ENCODE measurements around the gene SH2D1B. TPM values are rescaled to one million over a fixed set of nuclear protein-coding genes. Genes with fewer than 3 reads are reported as not detected.

Gene SH2D1B
- total and polyA plus RNA-seq, 9 of the 15 experiments (the other 6 are each of a cell fraction or from before 2014, with no cell fraction given) = 5.6 to 19.6 (median 9.7) TPM

DNA sequence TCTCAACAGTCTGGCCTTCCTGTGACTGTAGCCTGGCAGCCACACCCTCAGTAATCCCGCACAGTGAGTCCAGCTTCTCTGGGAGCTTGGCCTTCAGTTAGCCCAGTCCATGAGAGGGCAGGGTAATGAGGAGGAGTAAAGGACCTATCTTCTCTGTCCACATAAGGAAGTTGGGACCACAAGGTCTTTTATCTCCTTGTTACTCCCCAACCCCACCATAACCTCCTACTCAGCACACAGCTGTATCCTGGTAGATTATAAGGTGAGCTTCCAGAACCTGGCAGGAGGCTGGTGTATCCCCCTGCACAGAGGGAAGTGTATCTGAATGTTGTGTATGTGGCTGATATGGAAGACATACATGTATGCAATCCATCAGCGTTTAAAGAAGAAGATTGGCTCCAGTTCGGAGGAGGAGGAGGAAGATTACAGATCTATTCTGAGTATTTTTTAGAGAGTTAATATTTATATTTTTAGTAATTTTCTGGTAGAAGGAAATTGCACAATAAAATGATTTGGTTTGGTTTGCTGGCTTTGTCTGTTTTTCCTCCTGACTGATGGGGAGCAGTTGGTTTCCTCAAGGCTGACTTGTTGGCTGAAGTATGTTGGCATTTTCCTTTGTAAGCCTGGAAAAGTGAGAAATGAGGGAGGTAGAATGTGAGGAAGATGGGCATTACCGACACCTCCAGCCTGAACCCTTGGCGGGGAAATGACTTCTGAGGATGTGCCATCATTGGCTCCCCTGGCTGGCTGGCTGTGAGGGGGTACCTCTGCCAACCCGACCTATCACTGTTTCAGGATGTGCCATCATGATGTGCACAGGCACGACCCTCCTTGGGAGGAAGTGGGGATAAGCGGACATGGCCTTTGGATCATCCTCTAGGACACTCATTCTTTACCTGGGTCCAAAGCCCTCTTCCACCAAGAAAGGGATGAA lies 25.4 kb downstream of the SH2D1B start (continued):
- TF ChIP-seq, protein P1, sequence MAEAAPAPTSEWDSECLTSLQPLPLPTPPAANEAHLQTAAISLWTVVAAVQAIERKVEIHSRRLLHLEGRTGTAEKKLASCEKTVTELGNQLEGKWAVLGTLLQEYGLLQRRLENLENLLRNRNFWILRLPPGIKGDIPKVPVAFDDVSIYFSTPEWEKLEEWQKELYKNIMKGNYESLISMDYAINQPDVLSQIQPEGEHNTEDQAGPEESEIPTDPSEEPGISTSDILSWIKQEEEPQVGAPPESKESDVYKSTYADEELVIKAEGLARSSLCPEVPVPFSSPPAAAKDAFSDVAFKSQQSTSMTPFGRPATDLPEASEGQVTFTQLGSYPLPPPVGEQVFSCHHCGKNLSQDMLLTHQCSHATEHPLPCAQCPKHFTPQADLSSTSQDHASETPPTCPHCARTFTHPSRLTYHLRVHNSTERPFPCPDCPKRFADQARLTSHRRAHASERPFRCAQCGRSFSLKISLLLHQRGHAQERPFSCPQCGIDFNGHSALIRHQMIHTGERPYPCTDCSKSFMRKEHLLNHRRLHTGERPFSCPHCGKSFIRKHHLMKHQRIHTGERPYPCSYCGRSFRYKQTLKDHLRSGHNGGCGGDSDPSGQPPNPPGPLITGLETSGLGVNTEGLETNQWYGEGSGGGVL (CRISPR knock-in tag; IDR thresholded peaks at IDR 0.05) = no peak
- TF ChIP-seq, protein P2, sequence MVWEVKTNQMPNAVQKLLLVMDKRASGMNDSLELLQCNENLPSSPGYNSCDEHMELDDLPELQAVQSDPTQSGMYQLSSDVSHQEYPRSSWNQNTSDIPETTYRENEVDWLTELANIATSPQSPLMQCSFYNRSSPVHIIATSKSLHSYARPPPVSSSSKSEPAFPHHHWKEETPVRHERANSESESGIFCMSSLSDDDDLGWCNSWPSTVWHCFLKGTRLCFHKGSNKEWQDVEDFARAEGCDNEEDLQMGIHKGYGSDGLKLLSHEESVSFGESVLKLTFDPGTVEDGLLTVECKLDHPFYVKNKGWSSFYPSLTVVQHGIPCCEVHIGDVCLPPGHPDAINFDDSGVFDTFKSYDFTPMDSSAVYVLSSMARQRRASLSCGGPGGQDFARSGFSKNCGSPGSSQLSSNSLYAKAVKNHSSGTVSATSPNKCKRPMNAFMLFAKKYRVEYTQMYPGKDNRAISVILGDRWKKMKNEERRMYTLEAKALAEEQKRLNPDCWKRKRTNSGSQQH (CRISPR knock-in tag; IDR thresholded peaks at IDR 0.05) = no peak
- TF ChIP-seq SMARCC2 (IDR thresholded peaks at IDR 0.05; ENCODE audit: low read depth) (peak; percentile 87), SMAD3 (CRISPR knock-in tag; conservative IDR thresholded peaks at IDR 0.05) (peak; percentile 52; the same call in 1 of the 2 replicates), ZNF79 (CRISPR knock-in tag; IDR thresholded peaks at IDR 0.05; ENCODE audit: low read depth) (no peak), NR2C1 (IDR thresholded peaks at IDR 0.05) (peak; percentile 40; the same call in 1 of the 2 replicates), NR2C1 (tag; IDR thresholded peaks at IDR 0.05) (no peak), ZEB2 (IDR thresholded peaks at IDR 0.05) (peak; percentile 91), ZNF586 (CRISPR knock-in tag; conservative IDR thresholded peaks at IDR 0.05) (no peak), SMAD1 (IDR thresholded peaks at IDR 0.05; ENCODE audit: low read depth, low read length, partially characterized antibody) (peak; percentile 94), ZNF263 (CRISPR knock-in tag; IDR thresholded peaks at IDR 0.05; ENCODE audit: borderline replicate concordance) (no peak), FUS (optimal IDR thresholded peaks at IDR 0.05; ENCODE audit: low read depth, low read length) (no peak), ASH1L (IDR thresholded peaks at IDR 0.05; ENCODE audit: borderline replicate concordance, low read depth, partially characterized antibody) (no peak), TBL1XR1 (IDR thresholded peaks at IDR 0.05; ENCODE audit: low read length in 2 of 2) (peak; percentile 84 to 95), HDAC6 (IDR thresholded peaks at IDR 0.05; ENCODE audit: low read depth, low read length) (no peak), NRF1 (conservative IDR thresholded peaks at IDR 0.05 in 1 of 2, IDR thresholded peaks at IDR 0.05 in 1 of 2) (peak; percentile 12 to 13; a peak in 1 of 4 replicates), TFAM (CRISPR knock-in tag; conservative IDR thresholded peaks at IDR 0.05) (no peak)
- TF ChIP-seq, protein P3, sequence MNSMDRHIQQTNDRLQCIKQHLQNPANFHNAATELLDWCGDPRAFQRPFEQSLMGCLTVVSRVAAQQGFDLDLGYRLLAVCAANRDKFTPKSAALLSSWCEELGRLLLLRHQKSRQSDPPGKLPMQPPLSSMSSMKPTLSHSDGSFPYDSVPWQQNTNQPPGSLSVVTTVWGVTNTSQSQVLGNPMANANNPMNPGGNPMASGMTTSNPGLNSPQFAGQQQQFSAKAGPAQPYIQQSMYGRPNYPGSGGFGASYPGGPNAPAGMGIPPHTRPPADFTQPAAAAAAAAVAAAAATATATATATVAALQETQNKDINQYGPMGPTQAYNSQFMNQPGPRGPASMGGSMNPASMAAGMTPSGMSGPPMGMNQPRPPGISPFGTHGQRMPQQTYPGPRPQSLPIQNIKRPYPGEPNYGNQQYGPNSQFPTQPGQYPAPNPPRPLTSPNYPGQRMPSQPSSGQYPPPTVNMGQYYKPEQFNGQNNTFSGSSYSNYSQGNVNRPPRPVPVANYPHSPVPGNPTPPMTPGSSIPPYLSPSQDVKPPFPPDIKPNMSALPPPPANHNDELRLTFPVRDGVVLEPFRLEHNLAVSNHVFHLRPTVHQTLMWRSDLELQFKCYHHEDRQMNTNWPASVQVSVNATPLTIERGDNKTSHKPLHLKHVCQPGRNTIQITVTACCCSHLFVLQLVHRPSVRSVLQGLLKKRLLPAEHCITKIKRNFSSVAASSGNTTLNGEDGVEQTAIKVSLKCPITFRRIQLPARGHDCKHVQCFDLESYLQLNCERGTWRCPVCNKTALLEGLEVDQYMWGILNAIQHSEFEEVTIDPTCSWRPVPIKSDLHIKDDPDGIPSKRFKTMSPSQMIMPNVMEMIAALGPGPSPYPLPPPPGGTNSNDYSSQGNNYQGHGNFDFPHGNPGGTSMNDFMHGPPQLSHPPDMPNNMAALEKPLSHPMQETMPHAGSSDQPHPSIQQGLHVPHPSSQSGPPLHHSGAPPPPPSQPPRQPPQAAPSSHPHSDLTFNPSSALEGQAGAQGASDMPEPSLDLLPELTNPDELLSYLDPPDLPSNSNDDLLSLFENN (IDR thresholded peaks at IDR 0.05; ENCODE audit: low read depth in 2 of 2, low read length in 2 of 2) = peak in 1 of 2 experiments; percentile 98; a peak in 2 of 4 replicates
- TF ChIP-seq, protein P4, sequence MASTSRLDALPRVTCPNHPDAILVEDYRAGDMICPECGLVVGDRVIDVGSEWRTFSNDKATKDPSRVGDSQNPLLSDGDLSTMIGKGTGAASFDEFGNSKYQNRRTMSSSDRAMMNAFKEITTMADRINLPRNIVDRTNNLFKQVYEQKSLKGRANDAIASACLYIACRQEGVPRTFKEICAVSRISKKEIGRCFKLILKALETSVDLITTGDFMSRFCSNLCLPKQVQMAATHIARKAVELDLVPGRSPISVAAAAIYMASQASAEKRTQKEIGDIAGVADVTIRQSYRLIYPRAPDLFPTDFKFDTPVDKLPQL (IDR thresholded peaks at IDR 0.05; ENCODE audit: extremely low read depth, insufficient read length) = no peak
